Measurements from ENCODE around the gene KRTAP5-2. TPM values are rescaled to one million over a fixed set of nuclear protein-coding genes. Genes with fewer than 3 reads are reported as not detected.
"Not testable (repeated sequence)": the region's sequence is repeated elsewhere in the genome, so short reads cannot be mapped to it uniquely, and the experiment has no call there.

KRTAP5-2 gene, protein sequence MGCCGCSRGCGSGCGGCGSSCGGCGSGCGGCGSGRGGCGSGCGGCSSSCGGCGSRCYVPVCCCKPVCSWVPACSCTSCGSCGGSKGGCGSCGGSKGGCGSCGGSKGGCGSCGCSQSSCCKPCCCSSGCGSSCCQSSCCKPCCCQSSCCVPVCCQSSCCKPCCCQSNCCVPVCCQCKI
- polyA plus RNA-seq (2013, experiment 1 of 2), result not detected
- polyA plus RNA-seq (2013, experiment 2 of 2), result not detected

DNA sequence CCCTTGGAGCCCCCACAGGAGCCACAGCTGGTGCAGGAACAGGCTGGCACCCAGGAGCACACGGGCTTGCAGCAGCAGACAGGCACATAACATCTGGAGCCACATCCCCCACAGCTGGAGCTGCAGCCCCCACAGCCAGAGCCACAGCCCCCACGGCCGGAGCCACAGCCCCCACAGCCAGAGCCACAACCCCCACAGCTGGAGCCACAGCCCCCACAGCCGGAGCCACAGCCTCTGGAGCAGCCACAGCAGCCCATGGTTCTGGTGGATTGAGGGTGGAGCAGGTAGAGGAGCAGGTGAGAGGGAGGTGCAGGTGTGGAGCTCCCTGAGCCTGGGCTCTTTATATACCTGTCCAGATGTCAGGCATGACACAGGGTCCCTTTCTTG lies at the start of gene KRTAP5-2:
Gene KRTAP5-2, minus strand, starts transcription at position 301 of the 387 bp plus-strand sequence. Its CDS starts 44 bp downstream, at position 257.
- no peak within 1 kb of the TSS for H2BK12ac ChIP-seq (ENCODE audit: low read length in 2 of 2)
- H2BK120ac ChIP-seq (ENCODE audit: low read depth, low read length), result no peak within 1 kb of the TSS
- H3K79me1 ChIP-seq (replicated peaks; ENCODE audit: low read length, poor library complexity, severe bottlenecking), result no peaks in the 10 kb centered on the region
- H3K27ac ChIP-seq (ENCODE audit: low read length, poor library complexity, severe bottlenecking), result no peak within 1 kb of the TSS
- H4K8ac ChIP-seq (ENCODE audit: low read length), result no peak within 1 kb of the TSS
- H3K18ac ChIP-seq (ENCODE audit: low read depth in 1 of 2, low read length in 2 of 2), result no peak within 1 kb of the TSS
- no peak within 1 kb of the TSS for H3K9ac ChIP-seq (ENCODE audit: low read length)
- H3K23ac ChIP-seq (ENCODE audit: low read length in 2 of 2), result no peak within 1 kb of the TSS
- H3K27me3 ChIP-seq (ENCODE audit: control insufficient read depth in 1 of 2, insufficient read depth in 1 of 2, low read length in 2 of 2), result peaks cover 65 to 82% of the 10 kb centered on the region in 2 experiments
- no peak within 1 kb of the TSS for H2BK15ac ChIP-seq (ENCODE audit: low read depth, poor library complexity, severe bottlenecking)
- H4K91ac ChIP-seq (ENCODE audit: low read length), result no peak within 1 kb of the TSS
- no peak within 1 kb of the TSS for H3K4me2 ChIP-seq (ENCODE audit: low read length, poor library complexity, severe bottlenecking)
- H3K9me3 ChIP-seq (ENCODE audit: control insufficient read depth, low read length), result no peaks in the 10 kb centered on the region
- H2BK5ac ChIP-seq (ENCODE audit: low read depth, low read length, poor library complexity, severe bottlenecking), result no peak within 1 kb of the TSS
- H3K14ac ChIP-seq (ENCODE audit: low read length in 2 of 2), result no peak within 1 kb of the TSS
- H3K4me1 ChIP-seq (ENCODE audit: control insufficient read depth, insufficient read depth, low read depth, low read length), result no peaks in the 10 kb centered on the region
- DNase-seq, result no peak
- no peak within 1 kb of the TSS for H2AFZ ChIP-seq (ENCODE audit: low read depth, low read length)
- H3K36me3 ChIP-seq (ENCODE audit: control insufficient read depth in 1 of 2, insufficient read depth in 2 of 2, low read depth in 1 of 2, low read length in 2 of 2), result no peaks in the 10 kb centered on the region
- no peak within 1 kb of the TSS for H2AK5ac ChIP-seq (ENCODE audit: low read length, severe bottlenecking)
- no peak within 1 kb of the TSS for H3K4ac ChIP-seq (ENCODE audit: low read depth in 1 of 2, low read length in 2 of 2)
- WGBS, result no CpG with 5 or more reads among the region's 4 CpGs
- H3K4me3 ChIP-seq (ENCODE audit: insufficient read depth in 1 of 2, low read depth in 1 of 2, low read length in 2 of 2), result no peak within 1 kb of the TSS

DNA sequence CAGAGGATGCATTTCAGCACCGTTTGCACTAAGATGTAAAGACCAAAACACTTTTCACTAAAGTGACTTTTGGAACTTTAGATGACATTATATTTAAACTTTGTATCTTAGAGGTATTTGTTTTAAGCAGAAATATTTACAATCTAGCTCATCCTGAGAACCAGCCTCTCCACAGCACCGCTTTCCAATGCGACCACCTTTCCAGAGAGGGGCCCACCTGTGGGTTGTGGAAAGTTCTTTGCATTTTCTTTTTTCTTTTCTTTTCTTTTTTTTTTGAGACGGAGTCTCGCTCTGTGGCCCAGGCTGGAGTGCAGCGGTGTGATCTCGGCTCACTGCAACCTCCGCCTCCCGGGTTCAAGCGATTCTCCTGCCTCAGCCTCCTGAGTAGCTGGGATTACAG lies 48.4 kb upstream of the KRTAP5-2 start:
- WGBS, result 100% methylated on average over 6 of the region's 10 CpGs
- H3K4me1 ChIP-seq (ENCODE audit: control insufficient read depth, insufficient read depth, low read depth, low read length); H2BK12ac ChIP-seq (ENCODE audit: low read length in 2 of 2); H3K14ac ChIP-seq (ENCODE audit: low read length in 2 of 2); H2BK5ac ChIP-seq (ENCODE audit: low read depth, low read length, poor library complexity, severe bottlenecking); H2AK5ac ChIP-seq (ENCODE audit: low read length, severe bottlenecking); H3K36me3 ChIP-seq (ENCODE audit: control insufficient read depth in 1 of 2, insufficient read depth in 2 of 2, low read depth in 1 of 2, low read length in 2 of 2); H3K79me1 ChIP-seq (replicated peaks; ENCODE audit: low read length, poor library complexity, severe bottlenecking); H3K27ac ChIP-seq (ENCODE audit: low read length, poor library complexity, severe bottlenecking); H3K4me2 ChIP-seq (ENCODE audit: low read length, poor library complexity, severe bottlenecking); H2BK15ac ChIP-seq (ENCODE audit: low read depth, poor library complexity, severe bottlenecking); H3K4ac ChIP-seq (ENCODE audit: low read depth in 1 of 2, low read length in 2 of 2); H3K4me3 ChIP-seq (ENCODE audit: insufficient read depth in 1 of 2, low read depth in 1 of 2, low read length in 2 of 2); H3K9me3 ChIP-seq (ENCODE audit: control insufficient read depth, low read length); H4K8ac ChIP-seq (ENCODE audit: low read length); H2BK120ac ChIP-seq (ENCODE audit: low read depth, low read length); H3K18ac ChIP-seq (ENCODE audit: low read depth in 1 of 2, low read length in 2 of 2); H4K91ac ChIP-seq (ENCODE audit: low read length); H3K9ac ChIP-seq (ENCODE audit: low read length); H3K23ac ChIP-seq (ENCODE audit: low read length in 2 of 2); H2AFZ ChIP-seq (ENCODE audit: low read depth, low read length); DNase-seq: not testable (repeated sequence)
- H3K27me3 ChIP-seq (ENCODE audit: control insufficient read depth in 1 of 2, insufficient read depth in 1 of 2, low read length in 2 of 2), result peaks cover 34 to 54% of the 10 kb centered on the region in 2 experiments

DNA sequence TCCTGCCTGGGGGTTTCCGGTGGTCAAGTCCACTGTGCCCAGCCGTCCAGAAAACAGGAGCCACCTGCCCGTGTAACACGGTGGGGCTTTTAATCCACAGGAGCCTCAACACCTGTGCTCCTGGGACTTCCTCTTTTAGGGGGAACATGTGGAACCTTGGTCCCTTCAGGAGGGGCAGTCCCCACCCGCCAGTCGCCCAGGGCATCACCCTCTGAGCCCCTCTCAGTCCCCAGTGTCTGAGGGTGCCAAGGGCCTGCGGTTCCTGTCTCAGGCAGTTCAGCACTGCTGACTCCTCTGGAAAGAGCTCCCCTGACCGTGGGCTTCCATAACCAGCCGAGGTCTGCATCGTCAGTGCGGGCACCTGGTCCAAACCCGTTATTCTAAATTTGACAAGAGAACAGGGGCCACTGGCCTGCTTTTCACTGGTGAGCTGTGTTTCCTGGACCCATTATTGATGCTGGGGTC lies 47.3 kb upstream of the KRTAP5-2 start:
- H2AK5ac ChIP-seq (ENCODE audit: low read length, severe bottlenecking), result no peak overlapping the region
- WGBS, result 85% methylated on average over 12 of the region's 12 CpGs
- no peak overlapping the region for H3K18ac ChIP-seq (ENCODE audit: low read depth in 1 of 2, low read length in 2 of 2)
- no peak overlapping the region for H3K14ac ChIP-seq (ENCODE audit: low read length in 2 of 2)
- no peaks in the 10 kb centered on the region for H3K4me1 ChIP-seq (ENCODE audit: control insufficient read depth, insufficient read depth, low read depth, low read length)
- no peaks in the 10 kb centered on the region for H3K9me3 ChIP-seq (ENCODE audit: control insufficient read depth, low read length)
- no peak overlapping the region for H4K8ac ChIP-seq (ENCODE audit: low read length)
- H2BK5ac ChIP-seq (ENCODE audit: low read depth, low read length, poor library complexity, severe bottlenecking), result no peak overlapping the region
- H3K79me1 ChIP-seq (replicated peaks; ENCODE audit: low read length, poor library complexity, severe bottlenecking), result no peaks in the 10 kb centered on the region
- H3K4ac ChIP-seq (ENCODE audit: low read depth in 1 of 2, low read length in 2 of 2), result no peak overlapping the region
- no peak overlapping the region for H2AFZ ChIP-seq (ENCODE audit: low read depth, low read length)
- peaks cover 36 to 53% of the 10 kb centered on the region in 2 experiments for H3K27me3 ChIP-seq (ENCODE audit: control insufficient read depth in 1 of 2, insufficient read depth in 1 of 2, low read length in 2 of 2)
- H3K4me3 ChIP-seq (ENCODE audit: insufficient read depth in 1 of 2, low read depth in 1 of 2, low read length in 2 of 2), result no peak overlapping the region
- H2BK15ac ChIP-seq (ENCODE audit: low read depth, poor library complexity, severe bottlenecking), result no peak overlapping the region
- no peak overlapping the region for H2BK12ac ChIP-seq (ENCODE audit: low read length in 2 of 2)
- H2BK120ac ChIP-seq (ENCODE audit: low read depth, low read length), result no peak overlapping the region
- H3K4me2 ChIP-seq (ENCODE audit: low read length, poor library complexity, severe bottlenecking), result no peak overlapping the region
- H3K36me3 ChIP-seq (ENCODE audit: control insufficient read depth in 1 of 2, insufficient read depth in 2 of 2, low read depth in 1 of 2, low read length in 2 of 2), result peaks cover 0 to 2% of the 10 kb centered on the region in 2 experiments
- DNase-seq, result no peak
- H3K9ac ChIP-seq (ENCODE audit: low read length), result no peak overlapping the region
- H3K27ac ChIP-seq (ENCODE audit: low read length, poor library complexity, severe bottlenecking), result no peak overlapping the region
- H3K23ac ChIP-seq (ENCODE audit: low read length in 2 of 2), result no peak overlapping the region
- H4K91ac ChIP-seq (ENCODE audit: low read length), result no peak overlapping the region

DNA sequence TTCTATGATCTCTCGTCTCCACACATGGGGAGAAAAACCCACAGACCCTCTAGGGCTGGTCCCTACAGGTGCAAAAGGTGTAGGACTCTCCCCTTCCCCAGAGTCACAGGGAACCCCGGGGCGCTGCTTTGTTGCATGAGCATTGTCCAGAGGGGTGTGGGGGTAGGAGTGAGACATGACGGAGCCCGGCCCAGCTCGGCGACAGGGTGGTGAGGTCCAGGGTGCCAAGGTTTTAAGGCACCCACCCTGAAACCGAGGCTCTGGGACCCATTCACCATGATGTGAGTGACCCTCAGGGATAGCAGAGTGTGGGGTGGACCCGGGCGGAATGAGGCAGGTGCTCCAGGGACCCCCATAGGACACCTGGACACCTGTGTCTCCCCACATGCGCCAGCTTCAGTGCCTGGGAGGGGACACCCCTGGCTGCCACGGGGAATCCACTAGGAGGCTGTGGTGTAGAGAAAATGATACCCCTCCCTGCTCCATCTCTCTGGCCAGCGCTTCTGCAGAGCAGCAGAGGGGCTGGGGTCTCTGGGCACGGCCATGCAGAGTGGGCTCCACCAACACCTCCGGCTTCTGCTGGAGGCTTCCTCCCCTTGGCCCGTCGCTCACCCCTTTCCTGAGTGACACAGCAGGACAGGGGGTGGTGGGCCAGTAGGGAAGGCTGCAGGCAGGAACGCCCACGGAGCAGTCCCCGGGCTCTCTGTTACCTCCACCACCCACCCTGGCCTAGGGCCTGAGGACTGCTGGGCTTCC lies 46.7 kb upstream of the KRTAP5-2 start:
- peaks cover 0 to 2% of the 10 kb centered on the region in 2 experiments for H3K36me3 ChIP-seq (ENCODE audit: control insufficient read depth in 1 of 2, insufficient read depth in 2 of 2, low read depth in 1 of 2, low read length in 2 of 2)
- no peak overlapping the region for H3K23ac ChIP-seq (ENCODE audit: low read length in 2 of 2)
- H4K91ac ChIP-seq (ENCODE audit: low read length), result no peak overlapping the region
- no peak for DNase-seq
- no peak overlapping the region for H3K9ac ChIP-seq (ENCODE audit: low read length)
- H3K4ac ChIP-seq (ENCODE audit: low read depth in 1 of 2, low read length in 2 of 2), result no peak overlapping the region
- 86% methylated on average over 20 of the region's 20 CpGs for WGBS
- no peak overlapping the region for H4K8ac ChIP-seq (ENCODE audit: low read length)
- H3K27ac ChIP-seq (ENCODE audit: low read length, poor library complexity, severe bottlenecking), result no peak overlapping the region
- no peak overlapping the region for H2BK12ac ChIP-seq (ENCODE audit: low read length in 2 of 2)
- H3K4me3 ChIP-seq (ENCODE audit: insufficient read depth in 1 of 2, low read depth in 1 of 2, low read length in 2 of 2), result no peak overlapping the region
- H3K4me2 ChIP-seq (ENCODE audit: low read length, poor library complexity, severe bottlenecking), result no peak overlapping the region
- H2BK120ac ChIP-seq (ENCODE audit: low read depth, low read length), result no peak overlapping the region
- no peak overlapping the region for H2AFZ ChIP-seq (ENCODE audit: low read depth, low read length)
- H3K4me1 ChIP-seq (ENCODE audit: control insufficient read depth, insufficient read depth, low read depth, low read length), result no peaks in the 10 kb centered on the region
- H2BK15ac ChIP-seq (ENCODE audit: low read depth, poor library complexity, severe bottlenecking), result no peak overlapping the region
- H2BK5ac ChIP-seq (ENCODE audit: low read depth, low read length, poor library complexity, severe bottlenecking), result no peak overlapping the region
- H3K9me3 ChIP-seq (ENCODE audit: control insufficient read depth, low read length), result no peaks in the 10 kb centered on the region
- H2AK5ac ChIP-seq (ENCODE audit: low read length, severe bottlenecking), result no peak overlapping the region
- H3K14ac ChIP-seq (ENCODE audit: low read length in 2 of 2), result no peak overlapping the region
- H3K18ac ChIP-seq (ENCODE audit: low read depth in 1 of 2, low read length in 2 of 2), result no peak overlapping the region
- H3K79me1 ChIP-seq (replicated peaks; ENCODE audit: low read length, poor library complexity, severe bottlenecking), result no peaks in the 10 kb centered on the region
- H3K27me3 ChIP-seq (ENCODE audit: control insufficient read depth in 1 of 2, insufficient read depth in 1 of 2, low read length in 2 of 2), result peaks cover 38 to 54% of the 10 kb centered on the region in 2 experiments

Measured in mesenchymal stem cell (in vitro differentiated cells and primary cell).